Dendritic cell treated with granulocyte-macrophage colony-stimulating factor and Interleukin-4, amounts not matched to agents 40 ng/mL and 50 ng/mL, for 4 days (primary cell): Measurements from ENCODE around the gene NABP2.
"Not testable (repeated sequence)": the region's sequence is repeated elsewhere in the genome, so short reads cannot be mapped to it uniquely, and the experiment has no call there.

ENCODE experiments used
- H3K27ac Mint-ChIP-seq: one replicate; pipeline ENCODE4 v1.8.0; 2022; ENCODE audit warnings: mild to moderate bottlenecking, mixed read lengths
- H3K27me3 Mint-ChIP-seq: one replicate; pipeline ENCODE4 v1.8.0; 2022; ENCODE audit warnings: mild to moderate bottlenecking, mixed read lengths
- H3K36me3 Mint-ChIP-seq: one replicate; pipeline ENCODE4 v1.8.0; 2022; ENCODE audit warnings: low read depth, mixed read lengths
- H3K4me1 Mint-ChIP-seq: one replicate; pipeline ENCODE4 v1.8.0; 2022; ENCODE audit warnings: low read depth, mixed read lengths
- H3K4me3 Mint-ChIP-seq: one replicate; pipeline ENCODE4 v1.8.0; 2022; ENCODE audit warnings: mild to moderate bottlenecking, moderate library complexity, mixed read lengths
- H3K9me3 Mint-ChIP-seq: one replicate; pipeline ENCODE4 v1.8.0; 2022; ENCODE audit warnings: mixed read lengths
- intact Hi-C: fragments of 100-400 bp; cut with micrococcal nuclease; formaldehyde crosslinking; loops from one replicate; pipeline ENCODE4 v1.15.0; 2022

Gene NABP2

DNA sequence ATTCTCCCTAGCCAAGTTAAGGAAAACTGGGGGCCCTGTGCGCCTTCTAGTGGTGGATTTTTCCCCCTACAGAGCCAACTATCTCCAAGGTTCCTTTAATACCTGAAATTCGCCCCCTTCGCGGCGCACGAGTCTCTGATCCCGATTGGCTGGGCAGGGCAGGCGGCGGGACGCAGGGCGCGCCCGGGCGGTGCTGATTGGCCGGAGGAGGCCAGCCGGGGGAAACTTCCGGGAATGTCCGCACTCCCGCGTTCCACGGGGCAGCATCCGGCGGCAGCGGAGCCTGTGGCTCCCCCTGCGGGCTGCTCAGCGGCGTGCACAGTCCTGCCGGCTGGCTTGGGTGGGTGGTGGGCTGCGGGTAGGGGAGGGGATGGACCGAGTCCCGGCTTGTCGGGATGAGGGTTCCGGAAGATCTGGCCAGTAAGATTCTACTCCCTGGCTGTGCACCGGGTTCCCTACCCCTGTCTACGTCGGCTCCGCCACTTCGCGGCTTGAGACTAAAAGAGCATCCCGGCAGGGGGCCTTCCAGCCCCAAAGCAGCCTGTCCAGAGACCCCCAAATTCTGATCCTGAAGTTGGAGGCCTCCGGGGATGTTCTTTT is at the start of gene NABP2:
NABP2 (plus strand) TSS at position 241 of the 600 bp plus-strand sequence. CDS start 515 bp downstream, outside the sequence.
- H3K36me3 Mint-ChIP-seq: peaks cover 28% of the 10 kb centered on the region
- intact Hi-C loops: loop anchor here (1.0 to 5.0 kb wide), 3 partner anchors 31 to 105 kb away; partner anchors contain the start of gene ANKRD52
- peak within 1 kb of the TSS; percentile 81 for H3K4me3 Mint-ChIP-seq
- H3K27ac Mint-ChIP-seq: peak within 1 kb of the TSS; percentile 100
- no peaks in the 10 kb centered on the region for H3K9me3 Mint-ChIP-seq
- no peaks in the 10 kb centered on the region for H3K27me3 Mint-ChIP-seq
- peaks cover 52% of the 10 kb centered on the region for H3K4me1 Mint-ChIP-seq

DNA sequence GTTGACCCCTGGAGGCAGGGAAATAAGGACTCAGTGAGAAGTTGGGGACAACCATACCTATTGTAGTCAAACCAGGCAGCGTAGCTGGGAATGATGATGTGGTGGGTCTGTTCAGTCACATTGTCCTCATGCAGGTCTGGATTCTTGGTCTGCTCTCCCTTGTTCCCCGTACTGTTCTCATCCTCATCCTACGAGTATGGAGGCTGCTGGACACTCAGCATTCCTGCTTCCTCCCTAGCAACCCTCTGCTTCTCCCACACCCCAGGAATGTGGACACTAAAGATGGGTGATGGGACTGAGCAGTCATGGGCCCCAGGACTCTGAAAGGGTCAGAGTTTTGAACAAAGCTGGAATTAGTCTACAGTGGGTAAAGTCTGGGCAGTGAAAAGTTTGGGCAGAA is 45.8 kb upstream of the NABP2 start:
- H3K27ac Mint-ChIP-seq: peak overlapping the region; percentile 1
- H3K9me3 Mint-ChIP-seq: no peaks in the 10 kb centered on the region
- no peak overlapping the region for H3K4me3 Mint-ChIP-seq
- no peaks in the 10 kb centered on the region for H3K27me3 Mint-ChIP-seq
- H3K36me3 Mint-ChIP-seq: peaks cover 98% of the 10 kb centered on the region
- peaks cover 23% of the 10 kb centered on the region for H3K4me1 Mint-ChIP-seq
- intact Hi-C loops: no loop called here

DNA sequence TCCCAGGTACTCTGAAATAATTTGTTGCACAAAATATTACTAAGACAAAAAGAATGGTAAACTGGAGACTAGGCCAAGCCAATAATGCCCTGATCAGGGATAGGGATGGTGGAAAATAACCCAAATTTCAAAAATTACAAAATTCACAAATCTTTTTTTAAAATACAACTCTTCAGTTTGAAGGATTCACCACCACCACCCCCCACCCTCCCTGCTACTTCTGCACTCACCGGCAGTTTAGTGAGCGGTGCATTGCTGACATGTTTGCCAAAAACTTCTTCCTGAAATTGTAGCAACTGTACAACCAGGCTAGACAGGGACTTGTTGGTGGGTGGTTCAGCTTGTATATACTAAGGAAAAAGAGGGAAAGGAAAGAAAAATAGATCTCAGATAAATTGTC is 37.2 kb upstream of the NABP2 start:
- H3K9me3 Mint-ChIP-seq: no peaks in the 10 kb centered on the region
- peaks cover 44% of the 10 kb centered on the region for H3K4me1 Mint-ChIP-seq
- intact Hi-C loops: no loop called here
- H3K36me3 Mint-ChIP-seq: peaks cover 58% of the 10 kb centered on the region
- H3K27ac Mint-ChIP-seq: no peak overlapping the region
- H3K27me3 Mint-ChIP-seq: no peaks in the 10 kb centered on the region
- H3K4me3 Mint-ChIP-seq: no peak overlapping the region

DNA sequence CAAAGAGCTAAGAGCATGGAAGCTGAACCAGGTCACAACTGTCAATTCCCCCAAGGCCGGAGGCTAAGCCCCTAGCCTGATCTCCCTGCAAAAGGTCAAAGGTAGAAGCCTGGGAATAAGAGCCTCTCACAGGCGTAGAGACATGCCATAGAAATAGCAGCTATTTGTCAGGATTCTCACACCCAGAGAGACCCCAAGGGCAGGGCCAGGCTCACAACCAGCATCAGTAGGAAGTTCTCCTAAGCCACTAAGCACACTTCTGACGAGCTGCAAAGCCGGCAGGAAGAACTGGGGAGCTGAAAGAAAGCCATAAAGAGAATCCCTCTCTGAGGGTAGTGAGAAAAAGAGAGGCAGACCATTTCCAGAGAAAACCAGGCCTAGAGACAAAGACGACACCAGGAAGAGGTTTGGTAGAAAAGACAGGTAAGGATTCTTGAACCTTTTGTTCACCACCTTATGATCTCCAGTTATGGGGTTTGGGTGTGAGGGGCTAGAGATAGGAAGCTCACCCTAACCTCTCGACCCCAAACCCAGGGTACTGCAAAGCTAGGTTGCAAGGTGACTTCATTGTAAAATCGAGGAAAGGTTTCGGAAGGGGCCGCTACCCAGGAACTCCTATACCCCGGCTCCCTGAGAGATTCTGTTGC is 35.9 kb upstream of the NABP2 start:
- Mint-ChIP-seq H3K27ac (peak overlapping the region; percentile 97), H3K4me3 (peak overlapping the region; percentile 95), H3K9me3 (no peaks in the 10 kb centered on the region), H3K27me3 (no peaks in the 10 kb centered on the region), H3K4me1 (peaks cover 39% of the 10 kb centered on the region), H3K36me3 (peaks cover 46% of the 10 kb centered on the region)
- intact Hi-C loops: loop anchor here (2.0 kb wide), 2 partner anchors 29 to 61 kb away; partner anchors contain the start of gene MYL6

DNA sequence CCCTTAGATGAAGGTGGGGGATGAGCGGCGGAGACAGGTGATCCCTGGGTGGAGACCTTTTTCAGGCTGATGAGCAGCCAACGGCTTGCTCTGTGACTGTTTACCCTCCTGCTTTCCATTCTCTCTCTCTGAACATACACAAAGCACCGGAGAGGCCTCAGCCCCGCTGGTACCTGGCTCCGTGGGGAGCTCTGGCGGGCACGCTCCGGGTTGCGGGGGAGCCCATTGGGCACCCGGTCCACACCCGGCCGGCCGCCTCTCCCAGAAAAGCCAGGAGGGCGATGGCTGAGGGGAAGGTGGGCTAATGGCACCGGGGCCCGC is 35.4 kb upstream of the NABP2 start:
- intact Hi-C loops: loop anchor here (2.0 kb wide), 2 partner anchors 30 to 62 kb away; partner anchors contain the start of gene MYL6
- Mint-ChIP-seq H3K4me1 (peaks cover 43% of the 10 kb centered on the region), H3K36me3 (peaks cover 44% of the 10 kb centered on the region)

DNA sequence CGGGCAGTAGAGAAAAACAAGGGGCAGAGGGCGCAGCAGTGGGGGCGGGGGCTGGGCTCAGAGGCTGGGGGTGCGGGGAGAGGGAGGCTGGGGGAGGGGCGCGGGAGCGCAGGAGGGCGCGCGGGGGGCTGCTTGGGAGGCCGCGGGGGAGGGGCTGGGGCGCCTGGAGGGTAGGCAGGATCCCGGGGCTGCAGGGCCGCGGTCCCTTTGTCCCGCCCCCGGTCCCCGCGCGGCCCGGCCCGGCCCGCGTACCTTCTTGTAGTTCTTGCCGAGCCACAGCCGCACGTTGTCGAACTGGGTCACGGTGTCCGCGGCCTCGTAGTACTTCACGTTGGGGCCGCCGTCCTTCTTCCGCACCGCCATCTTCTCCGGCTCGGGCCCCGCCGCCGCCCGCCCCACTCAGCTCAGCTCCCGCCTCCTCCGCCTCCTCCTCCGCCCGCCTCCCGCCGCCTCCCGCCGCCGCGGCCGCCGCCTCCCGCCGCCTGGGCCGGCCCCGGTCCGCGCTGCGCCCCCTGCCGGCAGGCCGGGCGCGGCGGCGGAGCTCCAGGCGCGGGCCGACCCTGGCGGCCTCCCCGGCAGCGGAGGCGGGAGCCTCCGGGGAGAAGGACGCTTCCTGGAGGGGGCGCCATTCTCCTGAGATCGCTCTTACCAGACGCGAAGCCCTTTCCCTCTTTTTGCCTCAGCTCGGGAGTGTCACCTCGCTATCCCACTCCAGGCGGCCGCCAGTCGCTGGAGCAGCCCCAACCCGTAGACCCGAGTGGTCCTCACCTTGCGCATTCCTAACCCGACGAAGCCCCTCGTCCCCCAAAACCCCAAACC is 34.8 kb upstream of the NABP2 start, which contains the start of gene SMARCC2:
SMARCC2 (minus strand) TSS at position 385 of the 819 bp plus-strand sequence; CDS start at position 363, 22 bp downstream.
- H3K4me1 Mint-ChIP-seq: peaks cover 43% of the 10 kb centered on the region
- H3K9me3 Mint-ChIP-seq: no peaks in the 10 kb centered on the region
- peak within 1 kb of the TSS; percentile 97 for H3K27ac Mint-ChIP-seq
- H3K36me3 Mint-ChIP-seq: peaks cover 38% of the 10 kb centered on the region
- intact Hi-C loops: loop anchor here (2.0 kb wide), 2 partner anchors 31 to 63 kb away; partner anchors contain the start of gene MYL6
- H3K4me3 Mint-ChIP-seq: peak within 1 kb of the TSS; percentile 95
- H3K27me3 Mint-ChIP-seq: no peaks in the 10 kb centered on the region

More for the DNA sequence above, 35.4 kb upstream of the NABP2 start:
- H3K4me3 Mint-ChIP-seq: peak overlapping the region; percentile 95
- no peaks in the 10 kb centered on the region for H3K9me3 Mint-ChIP-seq
- peak overlapping the region; percentile 97 for H3K27ac Mint-ChIP-seq
- H3K27me3 Mint-ChIP-seq: no peaks in the 10 kb centered on the region

DNA sequence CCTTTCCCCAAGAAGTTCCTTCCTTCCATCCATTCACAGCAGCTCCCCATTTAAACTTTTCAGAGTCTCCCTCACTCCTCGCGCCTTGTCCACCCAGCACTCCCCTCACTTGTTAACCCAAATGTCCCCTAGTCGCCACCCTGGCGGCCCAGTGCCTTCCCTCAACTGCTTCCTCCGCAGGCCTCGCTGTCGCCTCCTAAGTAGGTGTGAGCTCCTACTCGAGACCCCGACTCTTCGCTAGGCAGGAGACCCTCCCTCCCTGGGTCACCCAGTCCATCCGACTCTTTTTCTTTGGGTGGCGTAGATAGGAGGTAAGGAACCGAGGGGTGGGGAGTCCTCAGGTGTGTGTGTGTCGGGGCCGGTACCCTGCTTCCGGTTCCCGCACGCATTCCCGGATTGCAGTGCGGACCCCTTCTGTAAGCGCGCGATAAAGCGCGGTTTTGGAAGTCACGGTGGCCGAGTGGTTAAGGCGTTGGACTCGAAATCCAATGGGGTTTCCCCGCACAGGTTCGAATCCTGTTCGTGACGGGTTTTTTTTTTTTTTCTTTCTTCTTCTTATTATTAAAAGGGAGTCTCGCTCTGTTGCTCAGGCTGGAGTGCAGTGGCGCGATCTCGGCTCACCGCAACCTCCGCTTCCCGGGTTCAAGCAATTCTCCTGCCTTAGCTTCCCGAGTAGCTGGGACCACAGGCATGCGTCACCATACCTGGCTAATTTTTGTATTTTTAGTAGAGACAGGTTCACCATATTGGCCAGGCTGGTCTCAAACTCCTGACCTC is 34.0 kb upstream of the NABP2 start:
- Mint-ChIP-seq H3K36me3 (peaks cover 30% of the 10 kb centered on the region), H3K27me3 (no peaks in the 10 kb centered on the region), H3K9me3 (no peaks in the 10 kb centered on the region), H3K27ac (peak overlapping the region; percentile 97), H3K4me1 (peaks cover 43% of the 10 kb centered on the region), H3K4me3 (peak overlapping the region; percentile 95)
- intact Hi-C loops: loop anchor here (1.0 to 5.0 kb wide), 4 partner anchors 31 to 277 kb away; partner anchors contain the start of genes MYL6 and SPRYD4

DNA sequence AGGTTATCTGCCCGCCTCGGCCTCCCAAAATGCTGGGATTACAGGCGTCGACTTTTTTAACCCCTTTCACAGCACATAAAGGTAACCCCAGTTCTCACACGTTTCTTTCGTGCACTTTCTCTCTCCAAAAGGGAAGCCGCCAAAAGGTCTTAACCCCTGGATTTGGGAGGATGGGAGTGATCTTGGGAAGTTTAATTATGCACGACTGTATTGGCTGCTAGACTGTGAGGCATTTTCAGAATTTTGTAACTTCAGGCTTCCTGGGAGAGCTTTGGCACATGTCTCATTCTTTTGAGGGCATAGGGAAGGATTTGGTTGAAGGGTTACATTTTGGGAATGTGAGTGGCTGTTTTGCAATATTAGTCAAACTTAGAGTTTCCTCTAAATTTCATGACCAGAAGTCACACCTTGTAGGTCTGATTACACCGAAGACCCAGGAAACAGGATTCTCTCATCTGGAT is 33.4 kb upstream of the NABP2 start:
- no peaks in the 10 kb centered on the region for H3K9me3 Mint-ChIP-seq
- H3K4me1 Mint-ChIP-seq: peaks cover 43% of the 10 kb centered on the region
- intact Hi-C loops: loop anchor here (1.0 to 5.0 kb wide), 2 partner anchors 71 to 277 kb away; partner anchors contain the start of gene SPRYD4
- H3K27me3 Mint-ChIP-seq: no peaks in the 10 kb centered on the region
- H3K4me3 Mint-ChIP-seq: peak overlapping the region; percentile 95
- H3K36me3 Mint-ChIP-seq: peaks cover 24% of the 10 kb centered on the region
- H3K27ac Mint-ChIP-seq: peak overlapping the region; percentile 97

DNA sequence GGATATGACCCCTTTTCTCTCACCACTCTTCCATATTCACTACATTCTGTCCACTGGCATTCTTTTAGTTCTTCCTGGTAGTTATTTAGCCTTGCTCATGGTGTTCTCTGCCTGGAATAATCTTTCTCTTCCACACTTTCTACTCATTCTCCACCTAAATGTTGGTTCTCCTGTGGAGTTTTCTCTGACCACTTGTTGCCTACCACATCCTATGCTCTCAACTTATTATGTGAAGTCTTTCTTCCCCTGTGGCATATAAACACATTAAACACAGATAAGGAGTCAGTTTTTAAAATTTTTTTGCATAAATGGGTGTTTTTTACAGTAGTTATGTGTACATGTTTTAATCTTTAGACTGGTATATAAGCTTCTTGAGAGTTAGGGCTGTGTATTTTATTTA is 31.6 kb upstream of the NABP2 start:
- intact Hi-C loops: loop anchor here (2.0 to 5.0 kb wide), 2 partner anchors 66 to 275 kb away; partner anchors contain the start of genes ANKRD52 and SPRYD4
- Mint-ChIP-seq H3K4me1 (peaks cover 33% of the 10 kb centered on the region), H3K9me3 (no peaks in the 10 kb centered on the region), H3K27ac (peak overlapping the region; percentile 50), H3K4me3 (no peak overlapping the region), H3K27me3 (no peaks in the 10 kb centered on the region), H3K36me3 (peaks cover 8% of the 10 kb centered on the region)

DNA sequence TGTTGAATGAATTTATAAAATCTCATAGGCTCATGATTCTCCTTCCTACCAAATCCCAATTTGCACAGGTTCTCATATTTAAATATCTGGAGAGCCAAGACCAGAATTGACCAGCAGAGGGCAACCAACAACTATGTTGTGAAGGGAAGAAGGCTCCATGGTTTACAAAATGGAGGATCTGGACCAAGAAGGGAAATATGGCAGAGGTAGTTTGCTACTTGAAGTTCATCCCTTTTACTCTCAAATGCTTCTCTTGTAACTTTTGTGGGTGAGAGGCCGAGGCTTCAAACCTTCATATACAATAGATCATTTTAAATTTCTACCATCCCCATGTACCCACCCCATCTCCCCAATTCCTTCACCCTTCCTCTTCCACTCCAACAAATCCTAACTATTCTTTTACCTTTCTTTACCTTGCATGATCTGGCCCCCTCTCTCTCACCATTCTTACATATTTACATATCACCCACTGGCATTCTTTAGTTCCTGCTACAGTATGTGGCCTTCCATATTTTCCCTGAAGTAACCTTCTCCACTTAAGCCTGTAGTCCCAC is 31.0 kb upstream of the NABP2 start:
- Mint-ChIP-seq H3K9me3 (no peaks in the 10 kb centered on the region), H3K4me3 (no peak overlapping the region), H3K27ac (peak overlapping the region; percentile 50), H3K4me1 (peaks cover 28% of the 10 kb centered on the region), H3K36me3 (peaks cover 8% of the 10 kb centered on the region), H3K27me3 (no peaks in the 10 kb centered on the region)
- intact Hi-C loops: loop anchor here (1.0 to 5.0 kb wide), 4 partner anchors 27 to 274 kb away; partner anchors contain the start of genes ANKRD52, NABP2 and SPRYD4

DNA sequence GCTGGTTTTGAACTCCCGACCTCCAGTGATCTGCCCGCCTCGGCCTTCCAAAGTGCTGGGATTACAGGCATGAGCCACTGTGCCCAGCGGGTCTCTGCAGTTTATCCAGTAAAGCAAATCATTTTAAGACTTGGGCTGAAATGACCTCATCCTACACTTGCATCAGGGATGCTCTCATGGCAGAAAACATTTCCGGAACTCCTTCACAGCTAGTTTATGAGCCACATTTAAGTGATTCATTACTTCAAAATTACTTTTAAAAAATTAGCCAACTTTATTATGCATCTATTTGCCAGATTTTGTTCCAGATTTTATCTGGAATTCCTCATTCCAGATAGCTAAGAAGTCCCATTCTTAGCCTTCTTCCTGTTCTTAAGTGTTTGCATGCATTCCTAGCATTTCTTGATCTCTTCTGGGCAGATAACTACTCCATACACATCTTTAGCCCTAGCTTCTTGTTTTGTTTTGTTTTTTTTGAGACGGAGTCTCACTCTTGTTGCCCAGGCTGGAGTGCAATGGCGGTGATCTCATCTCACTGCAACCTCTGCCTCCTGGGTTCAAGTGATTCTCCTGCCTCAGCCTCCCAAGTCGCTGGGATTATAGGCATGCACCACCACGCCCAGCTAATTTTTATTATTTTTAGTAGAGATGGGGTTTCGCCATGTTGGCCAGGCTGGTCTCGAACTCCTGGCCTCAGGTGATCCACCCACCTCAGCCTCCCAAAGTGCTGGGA is 27.2 kb upstream of the NABP2 start:
- H3K4me3 Mint-ChIP-seq, intact Hi-C loops, H3K9me3 Mint-ChIP-seq, H3K36me3 Mint-ChIP-seq, H3K27me3 Mint-ChIP-seq, H3K4me1 Mint-ChIP-seq, H3K27ac Mint-ChIP-seq: not testable (repeated sequence)

DNA sequence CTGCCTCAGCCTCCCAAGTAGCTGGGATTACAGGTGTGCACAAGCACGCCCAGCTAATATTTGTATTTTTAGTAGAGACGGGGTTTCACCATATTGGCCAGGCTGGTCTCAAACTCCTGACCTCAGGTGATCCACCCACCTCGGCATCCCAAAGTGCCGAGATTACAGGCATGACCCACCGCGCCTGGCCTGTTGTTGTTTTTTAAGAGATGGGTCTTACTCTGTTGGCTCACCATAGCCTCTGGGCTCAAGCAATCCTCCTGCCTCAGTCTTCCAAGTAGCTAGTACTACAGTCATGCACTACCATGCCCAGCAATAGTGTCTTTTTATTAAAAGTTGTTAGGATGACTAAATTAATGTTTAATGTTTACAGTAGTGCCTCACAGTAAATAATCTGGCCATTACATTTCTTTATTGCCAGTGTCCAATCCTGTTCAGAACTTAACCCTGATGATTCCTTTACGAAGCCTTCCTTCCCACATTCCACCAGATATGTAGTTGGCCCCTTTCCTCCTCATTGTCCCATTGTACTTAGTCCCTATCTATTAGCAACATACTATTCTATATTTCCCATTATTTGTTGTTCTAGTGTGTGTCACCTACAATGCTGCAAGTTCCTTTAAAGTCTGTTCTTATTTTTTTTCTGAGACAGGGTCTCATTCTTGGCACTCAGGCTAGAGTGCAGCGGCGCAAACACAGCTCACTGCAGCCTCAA is 26.1 kb upstream of the NABP2 start:
- intact Hi-C loops: no loop called here
- Mint-ChIP-seq H3K27ac (no peak overlapping the region), H3K27me3 (no peaks in the 10 kb centered on the region)

More for the DNA sequence above, 26.1 kb upstream of the NABP2 start:
- Mint-ChIP-seq H3K4me3 (no peak overlapping the region), H3K4me1 (peaks cover 6% of the 10 kb centered on the region), H3K36me3 (no peaks in the 10 kb centered on the region), H3K9me3 (no peaks in the 10 kb centered on the region)
